Stimulated activated CD8-positive, alpha-beta memory T cell treated with anti-CD3 and anti-CD28 coated beads, Interleukin-4, amount 100 ng/mL, for 48 hours (primary cell): ENCODE data around the gene MARCHF3.
"Not testable (repeated sequence)": the region's sequence is repeated elsewhere in the genome, so short reads cannot be mapped to it uniquely, and the experiment has no call there.

Source experiments
- DNase-seq: peaks from one replicate; pipeline ENCODE4 v3.0.0-alpha.2; 2020

Gene MARCHF3

GRCh38 chr5:126947146-126948010 lies 83.0 kb downstream of the MARCHF3 start:
- no peak for DNase-seq

DNA sequence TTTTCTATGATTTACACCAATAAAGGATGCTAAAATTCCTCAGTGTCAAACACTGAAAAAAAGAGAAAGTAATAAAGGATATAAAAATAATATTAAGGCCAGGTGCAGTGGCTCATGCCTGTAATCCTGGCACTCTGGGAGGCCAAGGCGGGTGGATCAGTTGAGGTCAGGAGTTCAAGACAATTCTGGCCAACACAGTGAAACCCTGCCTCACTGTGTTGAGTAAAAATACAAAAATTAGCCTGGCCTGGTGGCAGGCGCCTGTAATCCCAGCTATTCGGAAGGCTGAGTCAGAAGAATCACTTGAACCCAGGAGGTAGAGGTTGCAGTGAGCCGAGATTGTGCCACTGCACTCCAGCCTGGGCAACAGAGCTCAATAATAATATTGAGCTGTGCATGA lies 87.5 kb downstream of the MARCHF3 start:
- DNase-seq, result not testable (repeated sequence)

DNA sequence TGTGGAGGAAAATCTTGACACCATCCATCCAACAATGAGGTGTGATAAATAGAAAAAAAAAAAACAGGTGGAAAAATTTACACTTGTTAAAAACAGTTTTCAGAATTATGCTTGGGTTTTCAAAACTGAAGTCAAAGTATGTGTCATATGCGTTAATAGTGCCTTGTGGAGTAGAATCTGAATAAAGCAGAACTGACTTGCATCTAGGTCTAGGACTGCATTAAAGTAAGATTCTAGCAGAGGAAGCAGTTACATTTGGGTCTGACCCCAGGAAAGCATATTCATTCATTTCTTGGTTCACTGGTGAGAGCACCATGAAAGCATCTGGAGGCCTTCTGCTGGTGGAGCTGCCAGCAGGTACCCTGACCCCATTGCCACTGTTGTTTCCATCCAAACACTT lies 89.0 kb downstream of the MARCHF3 start:
- DNase-seq, result no peak

- DNase-seq, result no peak
These were observed 90.5 kb downstream of the MARCHF3 start for GRCh38 chr5:126939887-126940286.

DNA sequence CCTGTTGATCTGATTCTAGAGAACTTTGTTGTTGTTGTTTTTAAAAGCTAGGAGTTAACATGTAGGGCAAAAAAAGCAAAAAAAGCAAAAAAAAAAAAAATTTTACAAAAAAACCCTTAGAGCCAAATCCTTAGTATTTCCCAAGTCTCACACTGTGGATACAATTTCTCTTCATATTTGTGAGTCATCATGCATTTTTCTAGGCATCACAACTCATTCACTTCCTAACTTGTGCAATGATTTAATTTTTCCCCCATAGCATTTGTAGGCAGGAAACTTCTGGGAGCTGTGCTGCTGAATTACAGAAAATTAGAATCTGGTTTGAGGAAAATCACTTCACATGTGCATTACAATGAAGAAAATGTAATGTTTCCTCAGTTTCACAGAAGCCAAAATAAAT lies 91.9 kb downstream of the MARCHF3 start:
- no peak for DNase-seq

DNA sequence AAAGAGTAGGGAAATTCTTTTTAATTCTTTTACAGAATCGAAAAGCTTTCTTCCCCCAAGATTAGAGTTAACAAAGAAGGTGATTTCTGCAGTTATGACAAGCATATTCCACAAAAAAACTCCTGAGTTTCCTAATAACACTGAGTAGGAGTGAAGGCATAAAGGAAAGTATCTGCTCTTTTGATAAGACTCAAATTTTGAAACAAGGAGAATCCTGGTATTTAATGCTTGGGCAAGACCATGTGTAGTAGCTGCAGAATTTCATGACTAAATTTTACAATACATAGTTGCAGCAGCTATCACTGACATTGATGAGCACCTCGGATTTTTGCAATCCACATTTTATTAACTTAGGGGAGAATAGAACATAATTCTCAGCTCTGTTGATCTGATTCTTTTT lies 92.6 kb downstream of the MARCHF3 start:
- no peak for DNase-seq

- DNase-seq, result no peak
These were observed 93.5 kb downstream of the MARCHF3 start for GRCh38 chr5:126936775-126937418.

- no peak for DNase-seq
These were observed 98.2 kb downstream of the MARCHF3 start for GRCh38 chr5:126931963-126932660.

DNA sequence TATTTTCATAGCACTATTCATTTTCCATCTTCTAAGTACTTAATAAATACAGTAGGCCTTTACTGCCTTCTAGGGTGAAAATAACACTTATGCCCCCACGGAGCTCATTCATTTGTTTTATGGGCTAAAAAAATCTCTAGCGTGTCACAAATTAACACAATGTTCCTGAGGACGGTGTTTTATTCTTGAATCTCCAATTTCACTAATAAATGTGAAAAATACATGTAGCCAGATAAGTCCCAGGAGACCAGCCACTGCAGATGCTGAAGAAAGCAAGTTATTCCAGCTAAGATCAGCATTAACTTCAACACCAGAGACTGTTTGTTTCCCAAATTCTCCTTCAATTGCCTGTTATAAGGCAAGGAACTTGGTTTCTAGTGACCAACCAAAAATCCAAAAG lies 102.3 kb downstream of the MARCHF3 start:
- DNase-seq, result no peak

DNA sequence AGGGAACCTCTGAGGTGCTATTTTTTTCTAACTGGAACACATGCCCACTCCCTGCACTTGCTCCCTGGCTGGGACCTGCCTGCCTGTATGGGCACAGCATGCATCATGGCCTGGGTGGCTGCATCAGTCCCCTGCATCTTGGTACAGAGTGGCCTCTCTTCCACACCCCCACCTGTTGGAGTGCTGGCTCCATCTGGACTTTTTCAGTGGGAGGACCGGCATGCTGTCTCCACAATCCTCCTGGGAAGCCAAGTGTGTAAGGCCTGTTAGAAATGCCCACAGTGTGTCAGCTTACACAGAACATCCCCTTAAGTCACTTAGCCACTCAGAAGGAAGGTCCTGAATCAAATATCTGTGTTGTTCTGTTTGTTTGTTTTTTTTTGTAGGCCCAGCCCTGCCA lies 102.9 kb downstream of the MARCHF3 start:
- no peak for DNase-seq

DNA sequence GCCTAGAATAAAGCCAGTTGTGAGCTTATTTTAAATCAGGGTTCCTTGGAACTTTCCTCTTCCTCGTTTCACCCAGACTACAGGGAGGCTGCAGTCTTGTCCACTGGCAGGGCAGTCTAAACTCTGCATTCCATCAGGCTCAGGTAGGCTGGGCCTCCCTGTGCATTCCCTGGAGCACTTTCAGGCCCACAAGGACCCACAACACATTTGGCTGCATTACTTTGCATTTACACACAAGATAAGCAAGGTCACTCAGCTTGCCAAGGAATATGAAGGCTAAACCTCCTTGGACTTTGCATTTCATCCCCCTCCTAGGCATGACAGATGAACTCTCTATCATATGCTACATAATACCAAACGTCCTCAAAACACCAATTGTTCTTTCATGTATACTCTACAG lies 104.2 kb downstream of the MARCHF3 start:
- no peak for DNase-seq

DNA sequence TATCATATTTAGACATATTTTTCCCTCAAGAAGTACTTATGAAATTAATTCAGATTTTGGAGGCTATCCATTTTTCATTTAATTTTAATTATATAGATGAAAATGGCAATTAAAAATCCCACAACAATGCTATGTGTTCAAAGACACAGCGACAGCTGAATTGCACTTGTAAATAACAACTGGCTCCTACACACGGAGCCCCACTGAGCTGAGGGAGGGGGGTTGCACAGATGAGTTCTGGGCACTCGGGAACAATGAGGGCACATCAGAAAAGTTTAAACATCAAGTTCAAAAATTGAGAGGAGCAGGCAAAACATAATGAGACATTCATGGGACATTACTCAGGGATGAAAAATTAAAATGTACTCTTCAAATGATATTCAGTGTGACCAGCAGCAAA lies 104.9 kb downstream of the MARCHF3 start:
- DNase-seq, result no peak

DNA sequence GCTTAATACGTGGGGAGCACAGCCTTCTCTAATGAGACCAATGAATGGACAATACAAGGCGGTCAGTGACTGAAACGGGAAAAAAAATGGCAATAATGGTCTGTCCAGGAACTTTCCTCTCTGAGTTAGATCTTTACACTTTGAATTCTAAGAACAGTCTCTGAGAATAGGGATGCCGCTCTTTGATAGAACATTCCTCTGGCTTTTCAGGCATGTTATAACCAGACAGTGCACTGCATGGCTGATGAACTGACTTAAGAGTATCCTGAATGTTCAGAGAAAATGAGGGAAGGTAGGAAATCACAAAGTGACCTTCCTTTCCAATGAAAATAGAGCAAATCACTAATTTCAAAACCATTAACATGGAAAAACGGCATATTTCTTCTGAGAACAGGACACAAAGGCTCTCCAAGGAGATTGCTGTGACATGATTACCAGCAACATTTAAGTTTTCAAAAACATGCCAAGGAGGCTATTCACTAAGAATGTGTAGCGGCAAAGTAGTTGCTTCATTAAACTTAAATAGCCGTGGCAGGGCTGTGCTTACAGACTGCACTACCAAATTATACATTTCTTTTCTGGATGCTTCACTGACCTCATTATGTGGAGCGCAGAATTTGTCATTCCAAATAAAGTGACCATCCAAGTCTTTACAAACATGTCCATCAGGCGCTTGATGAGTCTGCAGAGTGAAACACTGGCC lies 105.9 kb downstream of the MARCHF3 start:
- no peak for DNase-seq

GRCh38 chr5:126921241-126922091 lies 108.9 kb downstream of the MARCHF3 start:
- DNase-seq, result no peak

GRCh38 chr5:126920291-126920690 lies 110.1 kb downstream of the MARCHF3 start:
- DNase-seq, result no peak

DNA sequence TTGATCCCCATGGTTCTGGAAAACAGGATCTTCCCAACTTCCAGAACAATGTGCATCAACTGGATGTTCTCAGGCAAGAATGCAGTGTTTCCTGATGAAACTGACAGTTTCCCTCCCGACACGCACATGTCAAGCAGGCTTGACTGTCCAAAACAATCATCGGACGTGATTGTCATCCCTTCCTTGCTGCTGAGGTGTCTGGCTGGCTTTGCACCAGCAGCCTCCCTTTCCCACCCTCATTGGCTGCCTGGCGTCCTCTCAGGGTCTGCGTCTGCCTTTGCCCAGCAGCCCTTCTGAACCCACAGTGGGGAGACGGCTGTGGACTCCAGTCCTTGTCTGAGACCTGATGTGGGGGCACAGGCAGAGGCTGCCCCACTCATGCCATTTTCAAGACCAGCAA lies 110.8 kb downstream of the MARCHF3 start:
- no peak for DNase-seq

GRCh38 chr5:126918615-126918957 lies 111.8 kb downstream of the MARCHF3 start:
- DNase-seq, result no peak

DNA sequence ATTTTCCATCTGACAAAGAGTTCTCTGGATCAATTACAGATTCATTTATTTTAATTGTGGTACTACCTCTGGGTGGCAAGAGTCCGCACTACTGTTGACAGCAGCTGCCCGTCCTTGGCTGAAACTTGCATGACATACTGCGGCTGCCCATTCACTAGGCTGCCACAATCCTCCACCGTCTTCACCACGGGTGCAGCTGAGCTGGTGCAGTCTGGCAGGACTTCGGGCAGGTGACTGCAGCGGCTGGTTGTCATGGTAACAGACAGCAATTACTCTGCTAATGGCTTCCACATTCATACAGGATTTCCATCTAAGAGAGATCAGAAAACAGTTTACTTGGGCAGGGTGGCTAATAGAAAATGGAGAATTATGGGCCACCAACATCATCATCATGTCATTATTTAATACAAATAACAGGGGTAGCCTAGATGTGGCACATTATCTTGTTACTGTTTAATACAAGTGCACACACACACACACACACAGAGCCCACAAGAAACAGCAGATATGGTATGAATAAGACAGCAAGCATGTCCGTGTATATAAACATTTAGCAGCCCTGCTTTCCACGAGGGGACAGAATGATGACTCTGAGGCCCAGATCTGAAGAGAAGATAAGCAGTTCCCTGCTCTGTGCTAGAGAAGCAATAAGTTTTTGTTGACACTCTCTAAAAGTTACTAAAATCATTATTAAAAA lies 112.3 kb downstream of the MARCHF3 start:
- DNase-seq, result no peak

GRCh38 chr5:126915496-126915895 lies 114.9 kb downstream of the MARCHF3 start:
- DNase-seq, result no peak

GRCh38 chr5:126914801-126915436 lies 115.4 kb downstream of the MARCHF3 start:
- no peak for DNase-seq

GRCh38 chr5:126912616-126913200 lies 117.7 kb downstream of the MARCHF3 start:
- DNase-seq, result no peak
